Subcutaneous adipose tissue (tissue), 4 donors: ENCODE data around the gene PCDHGA12. TPM values are rescaled to one million over a fixed set of nuclear protein-coding genes. Genes with fewer than 3 reads are reported as not detected.

Experiments
- total RNA-seq, 4 donors: library from RNA; depleted of rRNA; stranded (reverse); fragments of >200 nt; gene quantifications; one replicate each; pipeline ENCODE4 v1.1.0, GENCODE V29; 2016

Gene PCDHGA12
- total RNA-seq, 4 donors from 2014 or later, result 3.8 to 9.2 (median 5.7) TPM

Other genes starting within 250 kb of the PCDHGA12 start
- gene PCDHB16, start 248.1 kb upstream of the PCDHGA12 start, total RNA-seq, result 1 to 10 TPM; 2.2 to 4.9 (median 2.7) TPM
- gene PCDHB9, start 243.3 kb upstream of the PCDHGA12 start, total RNA-seq, result 1 to 10 TPM; 1.0 to 2.4 (median 2.1) TPM
- gene PCDHB10, start 238.2 kb upstream of the PCDHGA12 start, total RNA-seq, result 1 to 10 TPM; 2.4 to 4.7 (median 2.4) TPM
- gene PCDHB11, start 230.9 kb upstream of the PCDHGA12 start, total RNA-seq, result 1 to 10 TPM; 1.4 to 3.5 (median 2.1) TPM
- gene PCDHB12, start 221.8 kb upstream of the PCDHGA12 start, total RNA-seq, result 1 to 10 TPM; 1.0 to 3.1 (median 2.3) TPM
- gene PCDHB13, start 216.6 kb upstream of the PCDHGA12 start, total RNA-seq, result 1 to 10 TPM; 1.9 to 3.8 (median 2.8) TPM
- gene PCDHB14, start 207.2 kb upstream of the PCDHGA12 start, total RNA-seq, result 1 to 10 TPM; 1.8 to 3.8 (median 2.1) TPM
- gene PCDHB15, start 185.1 kb upstream of the PCDHGA12 start, total RNA-seq, result 1 to 10 TPM in 2 of 4 donors, under 1 TPM in 2; 0.34 to 1.9 (median 0.96) TPM
- gene SLC25A2, start 126.5 kb upstream of the PCDHGA12 start, total RNA-seq, result 1 to 10 TPM in 2 of 4 donors, under 1 TPM in 2; 0.85 to 2.3 (median 1.0) TPM
- 10 to 100 TPM; 41.1 to 77.9 (median 50.1) TPM for gene TAF7, start 109.7 kb upstream of the PCDHGA12 start, total RNA-seq
- under 1 TPM; under 0.01 to 0.38 (median 0.33) TPM for gene PCDHGA1, start 100.0 kb upstream of the PCDHGA12 start, total RNA-seq
- 1 to 10 TPM; 2.3 to 6.5 (median 2.6) TPM for gene PCDHGA2, start 91.7 kb upstream of the PCDHGA12 start, total RNA-seq
- gene PCDHGA3, start 86.7 kb upstream of the PCDHGA12 start, total RNA-seq, result 1 to 10 TPM; 1.8 to 3.6 (median 2.4) TPM
- gene PCDHGB1, start 80.4 kb upstream of the PCDHGA12 start, total RNA-seq, result 1 to 10 TPM in 3 of 4 donors, under 1 TPM in 1; 0.75 to 2.3 (median 1.5) TPM
- gene PCDHGA4, start 75.5 kb upstream of the PCDHGA12 start, total RNA-seq, result 1 to 10 TPM; 2.7 to 4.0 (median 3.5) TPM
- 1 to 10 TPM; 2.1 to 5.3 (median 3.8) TPM for gene PCDHGB2, start 70.5 kb upstream of the PCDHGA12 start, total RNA-seq
- 1 to 10 TPM; 2.7 to 5.8 (median 3.3) TPM for gene PCDHGA5, start 66.3 kb upstream of the PCDHGA12 start, total RNA-seq
- 1 to 10 TPM; 1.5 to 4.4 (median 1.9) TPM for gene PCDHGB3, start 60.3 kb upstream of the PCDHGA12 start, total RNA-seq
- gene PCDHGA6, start 56.6 kb upstream of the PCDHGA12 start, total RNA-seq, result 1 to 10 TPM; 3.1 to 6.2 (median 3.4) TPM
- 1 to 10 TPM; 1.8 to 5.1 (median 3.7) TPM for gene PCDHGA7, start 47.8 kb upstream of the PCDHGA12 start, total RNA-seq
- gene PCDHGB4, start 42.8 kb upstream of the PCDHGA12 start, total RNA-seq, result 1 to 10 TPM; 2.3 to 4.1 (median 3.1) TPM
- gene PCDHGA8, start 37.9 kb upstream of the PCDHGA12 start, total RNA-seq, result 1 to 10 TPM; 1.5 to 2.8 (median 1.5) TPM
- 1 to 10 TPM; 5.3 to 7.0 (median 6.7) TPM for gene PCDHGB5, start 32.6 kb upstream of the PCDHGA12 start, total RNA-seq
- gene PCDHGA9, start 27.7 kb upstream of the PCDHGA12 start, total RNA-seq, result 1 to 10 TPM; 4.1 to 8.3 (median 5.6) TPM
- gene PCDHGB6, start 22.5 kb upstream of the PCDHGA12 start, total RNA-seq, result 1 to 10 TPM; 4.6 to 7.7 (median 5.8) TPM
- 1 to 10 TPM; 4.4 to 6.0 (median 4.6) TPM for gene PCDHGA10, start 17.5 kb upstream of the PCDHGA12 start, total RNA-seq
- gene PCDHGB7, start 12.8 kb upstream of the PCDHGA12 start, total RNA-seq, result 10 to 100 TPM in 1 of 4 donors, 1 to 10 TPM in 3; 7.2 to 10.4 (median 8.2) TPM
- gene PCDHGA11, start 9.5 kb upstream of the PCDHGA12 start, total RNA-seq, result 1 to 10 TPM; 3.4 to 6.2 (median 4.2) TPM
- gene PCDHGC3, start 45.5 kb downstream of the PCDHGA12 start, total RNA-seq, result 10 to 100 TPM; 16.5 to 35.4 (median 30.4) TPM
- gene PCDHGC4, start 54.5 kb downstream of the PCDHGA12 start, total RNA-seq, result 10 to 100 TPM in 1 of 4 donors, 1 to 10 TPM in 3; 1.0 to 10.9 (median 1.9) TPM
- gene PCDHGC5, start 58.6 kb downstream of the PCDHGA12 start, total RNA-seq, result 1 to 10 TPM in 2 of 4 donors, under 1 TPM in 2; 0.82 to 1.8 (median 1.2) TPM
- 10 to 100 TPM; 48.2 to 65.0 (median 55.0) TPM for gene DIAPH1, start 188.5 kb downstream of the PCDHGA12 start, total RNA-seq
- gene HDAC3, start 206.3 kb downstream of the PCDHGA12 start, total RNA-seq, result 10 to 100 TPM; 37.7 to 49.1 (median 40.3) TPM
- 1 to 10 TPM in 2 of 4 donors, under 1 TPM in 2; 0.49 to 1.9 (median 1.4) TPM for gene RELL2, start 206.5 kb downstream of the PCDHGA12 start, total RNA-seq
- gene FCHSD1, start 220.9 kb downstream of the PCDHGA12 start, total RNA-seq, result 10 to 100 TPM in 3 of 4 donors, 1 to 10 TPM in 1; 4.4 to 23.1 (median 16.3) TPM